ENCODE results near the gene GALNTL6.
"Not testable (repeated sequence)": the region's sequence is repeated elsewhere in the genome, so short reads cannot be mapped to it uniquely, and the experiment has no call there.

The GALNTL6 gene

DNA sequence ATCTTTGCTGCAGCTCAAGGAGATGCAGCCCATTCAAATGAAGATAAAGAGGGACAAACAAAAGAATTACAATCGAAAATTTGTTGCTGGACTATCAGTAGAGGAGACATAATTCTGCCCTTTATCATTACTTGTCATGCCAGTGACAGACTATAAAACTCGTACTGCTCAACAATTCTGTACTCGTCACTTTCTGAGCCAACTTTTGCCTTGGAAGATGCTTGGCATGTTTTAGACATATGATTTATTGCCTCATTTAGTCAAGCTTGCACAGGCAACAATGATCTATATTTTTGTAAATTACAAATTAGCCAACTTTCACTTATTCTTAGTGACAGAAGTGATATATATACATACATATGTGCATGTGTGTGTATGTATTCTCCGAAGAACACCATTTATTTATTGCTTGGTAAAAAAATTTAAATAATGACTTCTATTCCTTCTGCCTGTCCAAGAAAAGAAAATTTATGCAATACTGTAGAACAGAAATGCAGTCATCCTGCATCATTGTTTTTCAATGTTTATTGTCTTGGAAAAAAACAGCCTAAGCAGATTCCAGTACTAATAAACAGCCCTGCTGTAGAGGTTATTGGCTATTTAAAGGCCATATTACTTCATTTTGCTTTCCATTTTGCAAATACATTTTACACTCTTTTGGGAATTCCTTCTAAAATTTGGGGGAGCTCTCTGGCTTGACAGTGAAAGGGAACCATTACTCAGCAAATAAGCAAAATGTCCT is 980.5 kb downstream of the GALNTL6 start:
- H3K4me1 ChIP-seq (ENCODE audit: control insufficient read depth, insufficient read depth, low read length): no peaks in the 10 kb centered on the region
- H3K27me3 ChIP-seq (ENCODE audit: control insufficient read depth, insufficient read depth, low read length): no peaks in the 10 kb centered on the region
- no peaks in the 10 kb centered on the region for H3K36me3 ChIP-seq (ENCODE audit: control insufficient read depth, insufficient read depth, low read length)
- H3K9ac ChIP-seq (ENCODE audit: low read depth, low read length): no peak overlapping the region
- no peaks in the 10 kb centered on the region for H3K9me3 ChIP-seq (ENCODE audit: control insufficient read depth, insufficient read depth, low read length)
- H3K4me3 ChIP-seq (ENCODE audit: low read depth, low read length): no peak overlapping the region

DNA sequence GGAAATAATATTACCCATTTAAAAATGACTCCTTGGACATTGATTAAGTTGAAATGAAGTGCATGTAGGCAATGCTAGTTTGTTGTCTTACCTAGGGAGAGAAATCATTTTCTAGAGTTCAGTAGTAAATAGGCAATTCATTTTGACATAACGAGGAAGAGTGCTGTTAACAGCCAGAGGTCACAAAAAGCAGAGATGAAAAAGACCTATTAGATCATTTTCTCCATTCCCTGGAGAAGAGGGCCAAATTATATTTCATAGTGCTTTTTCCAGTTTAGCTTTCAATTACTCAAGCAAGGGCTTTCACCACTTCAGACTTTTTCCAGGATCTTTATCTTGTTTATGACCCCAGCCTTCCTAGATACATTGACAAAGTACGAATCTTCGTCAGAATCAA is 981.1 kb downstream of the GALNTL6 start:
- no peak overlapping the region for H3K9ac ChIP-seq (ENCODE audit: low read depth, low read length)
- H3K4me3 ChIP-seq (ENCODE audit: low read depth, low read length): no peak overlapping the region
- no peaks in the 10 kb centered on the region for H3K9me3 ChIP-seq (ENCODE audit: control insufficient read depth, insufficient read depth, low read length)
- no peaks in the 10 kb centered on the region for H3K27me3 ChIP-seq (ENCODE audit: control insufficient read depth, insufficient read depth, low read length)
- H3K36me3 ChIP-seq (ENCODE audit: control insufficient read depth, insufficient read depth, low read length): no peaks in the 10 kb centered on the region
- H3K4me1 ChIP-seq (ENCODE audit: control insufficient read depth, insufficient read depth, low read length): no peaks in the 10 kb centered on the region

DNA sequence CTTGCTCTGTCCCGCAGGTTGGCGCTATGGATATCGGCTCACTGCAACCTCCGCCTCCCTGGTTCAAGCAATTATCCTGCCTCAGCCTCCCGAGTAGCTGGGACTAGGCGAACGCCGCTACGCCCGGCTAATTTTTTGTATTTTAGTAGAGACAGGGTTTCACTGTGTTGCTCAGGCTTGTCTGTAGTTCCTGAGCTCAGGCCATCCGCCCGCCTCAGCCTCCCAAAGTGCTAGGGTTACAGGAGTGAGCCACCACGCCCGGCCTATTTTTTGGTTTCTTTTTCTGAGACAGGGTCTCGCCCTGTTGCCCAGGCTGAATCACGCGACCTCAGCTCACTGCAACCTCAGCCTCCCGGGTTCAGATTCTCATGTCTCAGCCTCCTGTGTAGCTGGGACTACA is 984.1 kb downstream of the GALNTL6 start:
- H3K9ac ChIP-seq (ENCODE audit: low read depth, low read length); H3K9me3 ChIP-seq (ENCODE audit: control insufficient read depth, insufficient read depth, low read length); H3K27me3 ChIP-seq (ENCODE audit: control insufficient read depth, insufficient read depth, low read length); H3K4me3 ChIP-seq (ENCODE audit: low read depth, low read length); H3K4me1 ChIP-seq (ENCODE audit: control insufficient read depth, insufficient read depth, low read length); H3K36me3 ChIP-seq (ENCODE audit: control insufficient read depth, insufficient read depth, low read length): not testable (repeated sequence)

DNA sequence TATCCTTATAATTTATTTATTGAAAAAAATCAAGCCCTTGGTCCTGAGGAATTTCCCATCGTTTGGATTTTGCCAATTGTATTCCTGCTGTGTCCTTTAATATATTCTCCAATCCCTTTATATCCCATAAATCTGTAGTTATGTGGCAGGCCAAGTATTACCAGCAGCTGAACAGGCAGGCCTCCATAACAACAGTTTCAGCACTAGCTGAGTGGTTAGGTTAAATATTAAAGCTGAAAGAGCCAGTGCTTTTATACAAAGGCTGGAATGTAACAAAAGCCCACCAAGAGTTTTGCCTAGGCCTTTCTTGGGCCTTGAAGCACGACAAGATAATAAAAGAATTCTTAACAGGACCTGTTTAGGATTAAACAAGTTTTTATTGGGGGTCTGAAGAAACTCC is 988.8 kb downstream of the GALNTL6 start:
- H3K9me3 ChIP-seq (ENCODE audit: control insufficient read depth, insufficient read depth, low read length): no peaks in the 10 kb centered on the region
- H3K27me3 ChIP-seq (ENCODE audit: control insufficient read depth, insufficient read depth, low read length): no peaks in the 10 kb centered on the region

DNA sequence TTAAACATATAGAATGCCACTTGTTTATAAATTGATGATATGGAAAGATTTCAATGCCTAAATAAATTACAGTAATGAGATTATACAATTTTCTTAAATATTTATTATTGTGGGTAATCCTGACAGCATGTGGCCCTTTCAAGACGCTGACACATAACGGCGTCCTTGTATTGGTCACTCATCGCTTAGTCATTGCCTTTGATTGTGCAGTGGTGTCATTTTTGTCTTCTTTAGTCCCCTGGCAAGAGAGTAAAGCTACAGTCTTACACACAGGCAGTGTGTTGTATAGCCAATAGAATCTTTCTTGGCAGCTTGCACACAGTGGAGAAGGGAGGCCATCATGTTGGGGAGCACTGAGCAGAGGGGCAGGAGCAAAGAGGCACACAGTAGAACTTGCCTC is 993.6 kb downstream of the GALNTL6 start:
- H3K4me1 ChIP-seq (ENCODE audit: control insufficient read depth, insufficient read depth, low read length): peaks cover 8% of the 10 kb centered on the region
- no peaks in the 10 kb centered on the region for H3K36me3 ChIP-seq (ENCODE audit: control insufficient read depth, insufficient read depth, low read length)
- no peaks in the 10 kb centered on the region for H3K27me3 ChIP-seq (ENCODE audit: control insufficient read depth, insufficient read depth, low read length)
- no peaks in the 10 kb centered on the region for H3K9me3 ChIP-seq (ENCODE audit: control insufficient read depth, insufficient read depth, low read length)
- H3K9ac ChIP-seq (ENCODE audit: low read depth, low read length): no peak overlapping the region
- no peak overlapping the region for H3K4me3 ChIP-seq (ENCODE audit: low read depth, low read length)

More for the DNA sequence above, 988.8 kb downstream of the GALNTL6 start:
- Histone ChIP-seq H3K4me3 (ENCODE audit: low read depth, low read length) (no peak overlapping the region), H3K36me3 (ENCODE audit: control insufficient read depth, insufficient read depth, low read length) (no peaks in the 10 kb centered on the region), H3K9ac (ENCODE audit: low read depth, low read length) (no peak overlapping the region), H3K4me1 (ENCODE audit: control insufficient read depth, insufficient read depth, low read length) (no peaks in the 10 kb centered on the region)

DNA sequence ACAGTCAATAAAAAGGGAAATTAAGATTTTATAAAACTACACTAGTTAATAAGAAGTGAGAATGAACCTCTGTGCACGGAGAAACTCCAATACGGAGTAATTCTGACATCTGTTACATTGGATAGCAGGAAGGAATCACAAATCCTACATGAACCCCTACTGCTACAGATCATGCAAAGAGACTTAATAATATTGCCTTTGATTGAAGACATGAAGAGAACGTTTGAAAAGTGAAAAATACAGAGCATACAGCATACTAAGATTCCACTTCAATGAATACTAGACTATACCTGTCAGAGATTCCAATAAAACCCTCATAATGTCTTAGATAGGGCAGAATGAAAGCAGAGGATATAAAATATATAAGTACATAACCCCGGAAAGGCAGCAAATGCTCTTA is 995.0 kb downstream of the GALNTL6 start:
- Histone ChIP-seq H3K4me1 (ENCODE audit: control insufficient read depth, insufficient read depth, low read length) (peaks cover 8% of the 10 kb centered on the region), H3K9ac (ENCODE audit: low read depth, low read length) (no peak overlapping the region), H3K9me3 (ENCODE audit: control insufficient read depth, insufficient read depth, low read length) (no peaks in the 10 kb centered on the region), H3K27me3 (ENCODE audit: control insufficient read depth, insufficient read depth, low read length) (no peaks in the 10 kb centered on the region), H3K36me3 (ENCODE audit: control insufficient read depth, insufficient read depth, low read length) (no peaks in the 10 kb centered on the region), H3K4me3 (ENCODE audit: low read depth, low read length) (no peak overlapping the region)

DNA sequence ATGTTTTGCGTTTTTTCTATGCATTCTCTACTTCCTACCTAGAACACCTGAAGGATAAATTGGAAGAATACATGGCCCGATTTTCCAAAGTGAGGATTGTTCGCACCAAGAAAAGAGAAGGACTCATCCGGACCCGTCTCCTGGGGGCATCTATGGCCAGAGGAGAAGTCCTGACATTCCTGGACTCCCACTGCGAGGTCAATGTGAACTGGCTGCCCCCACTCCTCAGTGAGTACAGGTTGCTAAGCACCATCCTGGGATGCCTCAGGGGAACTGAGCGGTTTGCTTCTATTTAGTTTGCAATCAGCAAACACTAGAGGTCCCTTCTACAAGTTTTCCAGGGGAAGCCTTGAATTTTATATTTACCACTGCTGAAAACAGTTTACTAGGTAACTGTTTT is 996.1 kb downstream of the GALNTL6 start:
- H3K27me3 ChIP-seq (ENCODE audit: control insufficient read depth, insufficient read depth, low read length): no peaks in the 10 kb centered on the region
- peaks cover 8% of the 10 kb centered on the region for H3K4me1 ChIP-seq (ENCODE audit: control insufficient read depth, insufficient read depth, low read length)
- peak overlapping the region; percentile 14 for H3K4me3 ChIP-seq (ENCODE audit: low read depth, low read length)

DNA sequence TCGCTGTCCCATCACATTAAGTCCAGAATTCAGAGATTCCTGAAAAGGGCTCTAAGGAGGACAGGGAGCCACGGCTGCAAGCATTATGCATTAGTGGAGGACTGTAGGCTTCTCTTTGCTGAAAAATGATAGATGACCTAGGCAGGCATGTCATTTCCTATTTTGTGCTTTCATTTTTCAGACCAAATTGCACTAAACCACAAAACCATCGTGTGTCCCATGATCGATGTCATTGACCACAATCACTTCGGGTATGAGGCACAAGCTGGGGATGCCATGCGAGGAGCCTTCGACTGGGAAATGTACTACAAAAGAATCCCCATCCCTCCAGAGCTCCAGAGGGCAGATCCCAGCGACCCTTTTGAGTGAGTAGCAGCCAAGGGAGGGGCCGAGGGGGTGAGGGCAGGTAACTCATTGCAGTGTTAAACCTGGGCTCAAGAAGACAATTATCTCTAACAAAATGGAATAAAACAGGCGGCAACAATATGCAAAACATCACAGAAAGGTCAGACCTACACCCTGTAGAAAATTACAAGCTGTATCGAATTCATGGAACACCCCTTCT is 1000.2 kb downstream of the GALNTL6 start:
- peaks cover 8% of the 10 kb centered on the region for H3K4me1 ChIP-seq (ENCODE audit: control insufficient read depth, insufficient read depth, low read length)
- H3K36me3 ChIP-seq (ENCODE audit: control insufficient read depth, insufficient read depth, low read length): no peaks in the 10 kb centered on the region
- H3K9me3 ChIP-seq (ENCODE audit: control insufficient read depth, insufficient read depth, low read length): no peaks in the 10 kb centered on the region
- H3K9ac ChIP-seq (ENCODE audit: low read depth, low read length): no peak overlapping the region
- no peaks in the 10 kb centered on the region for H3K27me3 ChIP-seq (ENCODE audit: control insufficient read depth, insufficient read depth, low read length)
- H3K4me3 ChIP-seq (ENCODE audit: low read depth, low read length): no peak overlapping the region

More for the DNA sequence above, 996.1 kb downstream of the GALNTL6 start:
- Histone ChIP-seq H3K9me3 (ENCODE audit: control insufficient read depth, insufficient read depth, low read length) (no peaks in the 10 kb centered on the region), H3K36me3 (ENCODE audit: control insufficient read depth, insufficient read depth, low read length) (no peaks in the 10 kb centered on the region), H3K9ac (ENCODE audit: low read depth, low read length) (no peak overlapping the region)

DNA sequence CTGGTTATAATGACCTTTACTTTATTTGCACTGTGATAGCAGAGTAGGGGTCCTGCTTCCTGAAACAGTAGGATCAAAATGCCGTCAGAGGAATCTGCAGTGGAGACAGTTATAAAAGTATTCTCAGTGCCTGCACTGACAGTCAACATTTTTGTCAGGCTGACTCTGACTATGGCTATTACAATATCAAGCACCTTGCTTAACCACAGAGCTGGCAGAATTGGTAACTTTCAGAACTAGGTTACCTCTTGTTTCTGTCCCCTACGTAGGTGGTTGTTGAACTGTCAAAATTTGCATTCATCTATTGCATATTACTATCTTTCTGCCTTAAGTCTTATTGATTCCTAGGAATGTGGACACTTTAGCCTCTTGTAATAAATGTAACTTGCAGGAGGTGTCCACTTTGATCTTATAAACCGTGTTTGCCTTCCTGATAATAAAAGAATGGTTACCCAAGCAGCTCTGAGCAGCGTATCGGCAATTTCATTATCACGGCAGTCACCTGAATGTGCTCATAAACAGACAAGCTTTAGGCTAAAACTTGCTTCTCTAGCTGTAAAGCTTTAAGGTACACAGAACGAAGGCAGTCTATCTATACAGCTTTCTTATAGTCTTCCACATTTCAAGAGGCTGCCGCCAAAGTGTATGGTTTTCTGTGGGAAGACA is 1002.4 kb downstream of the GALNTL6 start:
- Histone ChIP-seq H3K27me3 (ENCODE audit: control insufficient read depth, insufficient read depth, low read length) (no peaks in the 10 kb centered on the region), H3K36me3 (ENCODE audit: control insufficient read depth, insufficient read depth, low read length) (no peaks in the 10 kb centered on the region), H3K4me3 (ENCODE audit: low read depth, low read length) (no peak overlapping the region), H3K9me3 (ENCODE audit: control insufficient read depth, insufficient read depth, low read length) (no peaks in the 10 kb centered on the region), H3K9ac (ENCODE audit: low read depth, low read length) (no peak overlapping the region), H3K4me1 (ENCODE audit: control insufficient read depth, insufficient read depth, low read length) (no peaks in the 10 kb centered on the region)

DNA sequence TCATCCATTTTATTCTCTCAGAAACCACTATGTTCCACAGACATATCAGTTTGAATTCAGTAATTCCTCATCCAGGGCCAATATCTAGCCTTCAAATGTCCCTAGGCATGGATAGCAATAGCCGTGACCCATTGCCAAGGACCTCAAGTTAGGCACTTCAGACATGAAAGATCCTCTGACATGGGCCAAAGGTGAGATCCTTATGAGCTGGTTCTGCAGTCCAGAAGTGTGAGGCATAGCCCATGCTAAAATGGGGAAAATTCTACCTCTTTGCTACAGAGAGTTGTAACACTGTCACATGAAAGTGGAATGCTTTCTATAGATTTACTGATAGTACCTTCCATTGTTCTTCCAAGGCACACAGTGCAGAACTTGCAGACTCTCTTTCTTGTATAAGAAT is 1005.7 kb downstream of the GALNTL6 start:
- Histone ChIP-seq H3K4me1 (ENCODE audit: control insufficient read depth, insufficient read depth, low read length) (no peaks in the 10 kb centered on the region), H3K36me3 (ENCODE audit: control insufficient read depth, insufficient read depth, low read length) (no peaks in the 10 kb centered on the region), H3K9ac (ENCODE audit: low read depth, low read length) (no peak overlapping the region), H3K4me3 (ENCODE audit: low read depth, low read length) (no peak overlapping the region), H3K27me3 (ENCODE audit: control insufficient read depth, insufficient read depth, low read length) (no peaks in the 10 kb centered on the region), H3K9me3 (ENCODE audit: control insufficient read depth, insufficient read depth, low read length) (no peaks in the 10 kb centered on the region)

DNA sequence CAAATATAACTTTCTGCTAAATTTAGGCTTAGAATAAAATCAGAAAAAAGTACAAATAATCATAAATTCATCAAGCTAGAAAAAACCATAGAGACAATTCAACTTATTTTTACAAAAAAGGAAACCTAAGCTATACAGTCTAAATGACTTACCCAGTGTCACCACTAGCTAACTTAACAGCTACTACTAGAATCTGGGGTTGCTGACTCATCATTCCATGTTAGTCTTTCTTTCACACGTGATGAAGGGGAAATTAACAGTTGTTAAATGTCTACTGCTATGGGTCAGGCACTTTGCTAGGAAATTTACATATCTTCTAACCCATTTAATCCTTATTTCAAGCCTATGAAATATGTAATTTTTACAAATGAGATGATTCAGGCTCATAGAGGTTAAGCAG is 1006.1 kb downstream of the GALNTL6 start:
- Histone ChIP-seq H3K9me3 (ENCODE audit: control insufficient read depth, insufficient read depth, low read length) (no peaks in the 10 kb centered on the region), H3K4me3 (ENCODE audit: low read depth, low read length) (no peak overlapping the region), H3K27me3 (ENCODE audit: control insufficient read depth, insufficient read depth, low read length) (no peaks in the 10 kb centered on the region), H3K36me3 (ENCODE audit: control insufficient read depth, insufficient read depth, low read length) (no peaks in the 10 kb centered on the region), H3K9ac (ENCODE audit: low read depth, low read length) (no peak overlapping the region), H3K4me1 (ENCODE audit: control insufficient read depth, insufficient read depth, low read length) (no peaks in the 10 kb centered on the region)

DNA sequence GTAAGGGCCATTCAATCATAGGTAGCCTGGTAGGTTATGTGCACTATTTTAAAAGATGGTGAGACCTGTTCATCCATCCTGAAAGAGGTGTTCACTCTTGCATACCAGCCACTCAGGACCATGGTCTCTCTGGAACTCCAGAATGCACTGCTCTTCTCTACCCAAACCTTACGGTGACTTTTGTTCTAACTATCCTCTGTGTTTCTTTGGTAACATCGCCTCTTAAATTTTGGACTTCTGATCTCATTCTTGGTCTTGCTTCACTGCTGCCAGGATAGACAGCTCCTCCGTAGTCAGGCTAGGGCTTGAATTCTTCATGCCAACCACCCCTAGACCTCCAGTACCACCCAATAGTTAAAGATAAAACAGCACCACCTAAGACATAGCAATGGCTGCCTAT is 1009.1 kb downstream of the GALNTL6 start:
- Histone ChIP-seq H3K27me3 (ENCODE audit: control insufficient read depth, insufficient read depth, low read length) (no peaks in the 10 kb centered on the region), H3K4me1 (ENCODE audit: control insufficient read depth, insufficient read depth, low read length) (no peaks in the 10 kb centered on the region), H3K4me3 (ENCODE audit: low read depth, low read length) (no peak overlapping the region), H3K36me3 (ENCODE audit: control insufficient read depth, insufficient read depth, low read length) (no peaks in the 10 kb centered on the region), H3K9ac (ENCODE audit: low read depth, low read length) (no peak overlapping the region), H3K9me3 (ENCODE audit: control insufficient read depth, insufficient read depth, low read length) (no peaks in the 10 kb centered on the region)

All from iPS-15b (cell line).